ENCODE measurements around the gene PHF21A.
A peak's percentile ranks its signal among the peaks of the same experiment; 100 is the strongest.

Gene PHF21A

DNA sequence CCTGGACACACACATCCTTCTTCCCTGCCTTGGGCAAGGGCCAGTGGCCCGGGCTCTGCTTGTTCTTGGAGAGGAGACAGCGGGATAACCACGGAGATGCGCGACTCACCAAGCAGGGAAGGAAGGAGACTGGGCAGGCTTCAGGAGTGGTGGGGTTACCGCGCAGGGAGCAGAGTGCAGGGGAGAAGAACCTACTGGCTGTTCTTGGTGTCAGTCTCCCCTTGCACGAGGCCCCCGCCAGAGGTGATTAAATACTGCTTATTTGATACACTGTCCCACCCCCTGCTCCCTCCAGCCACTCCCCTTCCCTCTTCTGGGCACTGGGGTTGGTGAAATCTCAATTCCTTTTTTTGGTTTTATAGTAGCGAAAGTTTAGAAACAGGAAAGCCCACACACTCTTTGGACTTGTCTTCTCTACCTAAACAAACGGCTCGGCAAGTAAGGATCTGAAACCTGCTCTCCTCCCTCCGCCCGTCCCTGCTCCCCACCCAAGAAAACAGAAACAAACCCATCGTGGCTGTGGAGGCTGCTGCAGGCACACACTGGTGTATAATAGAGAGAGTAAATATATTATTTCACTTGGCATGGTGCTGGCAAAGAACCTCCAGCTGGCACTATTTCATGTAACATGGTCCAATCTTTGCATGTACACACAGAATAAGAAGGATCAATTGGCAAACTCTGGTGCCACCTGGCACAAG, 188.0 kb downstream of the PHF21A start:
- DNase-seq, result peak; percentile 67 to 68

DNA sequence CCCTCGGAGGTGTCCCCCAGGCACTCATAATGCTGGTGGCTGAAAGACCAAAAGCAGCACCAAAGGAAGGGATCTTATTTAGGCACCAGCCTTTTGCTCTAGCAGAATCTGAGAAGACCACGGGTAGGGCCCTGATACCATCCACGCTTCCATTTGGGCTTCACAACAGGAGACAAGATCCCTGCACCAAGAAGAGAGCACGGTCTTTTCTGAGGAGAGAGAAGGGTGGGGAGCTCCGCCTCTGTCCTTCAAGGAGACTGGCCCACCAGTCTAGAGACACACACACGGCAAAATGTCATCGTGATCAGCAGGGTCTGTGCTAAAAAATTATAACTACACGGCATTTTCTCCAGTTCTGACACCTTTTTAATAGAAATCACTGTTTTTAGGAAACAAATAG, 189.0 kb downstream of the PHF21A start:
- no peak for DNase-seq

DNA sequence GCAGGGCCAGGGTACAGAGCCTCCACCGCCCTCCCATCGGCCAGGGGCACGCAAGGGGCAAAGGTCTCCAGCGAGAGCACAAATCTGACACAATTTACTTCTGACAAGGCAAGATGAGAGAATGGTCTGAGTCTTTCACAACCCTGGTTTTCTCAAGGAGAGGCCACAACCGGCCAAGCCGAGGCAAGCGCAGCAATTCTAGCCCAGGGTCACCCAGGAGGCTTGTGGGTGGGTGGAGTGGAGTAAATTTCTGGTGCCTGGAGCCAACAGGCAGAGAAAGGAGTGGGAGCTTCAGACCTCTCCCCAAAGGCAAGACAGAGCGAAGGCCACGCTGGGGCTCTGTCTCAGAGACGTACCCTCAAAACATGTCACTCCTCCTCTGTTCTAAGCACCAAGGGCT, 189.5 kb downstream of the PHF21A start:
- peak; percentile 25 to 40 for DNase-seq

DNA sequence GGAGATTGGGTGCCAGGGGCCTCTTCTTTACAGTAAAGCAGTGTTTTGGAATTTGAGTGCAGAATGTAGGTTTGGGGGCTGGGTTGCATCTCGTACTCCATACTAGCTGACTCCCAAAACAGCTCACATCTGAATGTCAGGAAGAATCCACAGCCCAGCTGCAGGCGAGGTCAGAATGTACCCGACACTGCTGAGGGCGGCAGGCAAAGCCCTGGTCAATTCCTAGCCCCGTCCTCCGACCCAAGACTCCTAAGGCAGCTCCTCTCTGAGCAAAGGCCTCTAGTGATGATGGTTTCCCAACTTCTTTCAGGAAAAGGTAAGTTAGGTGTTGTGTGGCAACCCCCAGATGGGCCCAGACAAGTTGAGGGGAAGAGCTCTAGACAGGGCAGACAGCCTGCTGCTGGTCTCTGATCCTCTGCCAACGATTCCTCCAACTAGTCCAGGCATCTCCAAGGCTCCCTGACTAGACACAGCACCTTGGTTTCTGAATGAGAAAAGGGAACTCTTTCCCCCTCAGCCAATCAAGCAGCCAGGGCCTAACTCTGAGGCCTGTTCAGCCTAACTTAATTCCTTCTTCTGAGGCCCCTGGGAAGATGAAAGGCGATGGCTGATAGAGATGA, 190.2 kb downstream of the PHF21A start:
- DNase-seq, result no peak

DNA sequence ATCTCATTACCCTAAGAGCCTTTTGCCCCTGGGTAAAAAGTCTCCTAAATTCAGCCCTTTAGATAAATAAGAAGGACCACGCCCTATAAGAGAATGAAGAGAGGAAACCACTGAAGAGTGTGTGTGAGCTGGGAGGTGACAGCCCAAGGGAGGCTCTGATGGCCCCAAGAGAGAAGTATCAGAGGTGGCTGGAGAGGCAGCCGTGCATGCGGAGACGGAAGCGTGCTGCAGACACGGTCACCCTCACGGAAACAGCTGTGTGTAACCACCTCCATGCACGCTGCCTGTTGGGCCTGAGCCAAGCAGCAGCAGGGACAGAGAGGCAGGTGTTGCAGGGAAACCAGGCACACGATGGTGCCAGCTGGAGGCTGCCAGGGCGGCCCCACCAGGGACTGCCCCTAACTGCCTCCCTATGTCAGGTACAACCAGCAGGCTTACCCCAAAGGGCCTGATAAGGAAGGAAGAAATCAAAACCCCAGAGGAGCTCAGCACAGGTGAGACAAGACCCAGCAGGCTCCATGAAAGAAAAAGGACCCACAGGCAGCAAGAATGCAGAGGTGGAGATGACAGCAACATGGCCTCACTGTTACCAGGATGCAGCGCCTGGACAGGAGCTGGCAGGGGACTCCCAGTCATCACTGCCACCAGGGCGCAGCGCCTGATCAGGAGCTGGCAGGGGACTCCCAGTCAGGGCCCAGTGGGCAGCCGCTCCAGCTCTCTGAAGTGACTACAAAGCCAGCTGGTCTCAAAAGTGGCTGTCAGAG, 191.0 kb downstream of the PHF21A start:
- peak in 1 of 2 donors; percentile 5 for DNase-seq

DNA sequence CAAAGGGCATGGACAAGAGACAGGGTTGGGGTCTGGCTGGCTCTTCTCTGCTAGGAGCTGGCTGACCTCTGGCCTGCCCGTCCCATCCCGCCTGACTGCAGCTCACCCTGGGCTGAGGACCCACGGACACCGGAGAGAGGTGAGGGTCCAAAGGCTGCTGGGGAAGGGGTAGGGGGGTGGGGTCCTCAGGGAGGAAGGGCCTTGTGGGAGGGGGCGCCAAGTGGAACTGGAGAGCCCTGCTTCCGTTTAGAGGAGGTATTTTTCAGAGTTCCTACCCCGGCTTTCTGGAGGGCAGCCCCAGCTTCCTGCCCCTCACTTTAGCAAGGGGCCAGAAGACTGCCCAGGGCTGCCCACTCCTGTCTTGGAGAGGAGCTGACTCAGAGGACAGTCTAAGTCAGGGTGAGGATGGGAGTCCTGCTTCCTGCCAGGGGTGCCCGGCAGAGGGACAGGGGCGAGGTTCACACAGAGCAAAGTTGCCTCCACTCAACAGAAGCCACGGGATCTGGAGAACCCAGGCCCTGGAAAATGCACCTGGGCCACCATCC, 191.7 kb downstream of the PHF21A start:
- DNase-seq, result no peak

DNA sequence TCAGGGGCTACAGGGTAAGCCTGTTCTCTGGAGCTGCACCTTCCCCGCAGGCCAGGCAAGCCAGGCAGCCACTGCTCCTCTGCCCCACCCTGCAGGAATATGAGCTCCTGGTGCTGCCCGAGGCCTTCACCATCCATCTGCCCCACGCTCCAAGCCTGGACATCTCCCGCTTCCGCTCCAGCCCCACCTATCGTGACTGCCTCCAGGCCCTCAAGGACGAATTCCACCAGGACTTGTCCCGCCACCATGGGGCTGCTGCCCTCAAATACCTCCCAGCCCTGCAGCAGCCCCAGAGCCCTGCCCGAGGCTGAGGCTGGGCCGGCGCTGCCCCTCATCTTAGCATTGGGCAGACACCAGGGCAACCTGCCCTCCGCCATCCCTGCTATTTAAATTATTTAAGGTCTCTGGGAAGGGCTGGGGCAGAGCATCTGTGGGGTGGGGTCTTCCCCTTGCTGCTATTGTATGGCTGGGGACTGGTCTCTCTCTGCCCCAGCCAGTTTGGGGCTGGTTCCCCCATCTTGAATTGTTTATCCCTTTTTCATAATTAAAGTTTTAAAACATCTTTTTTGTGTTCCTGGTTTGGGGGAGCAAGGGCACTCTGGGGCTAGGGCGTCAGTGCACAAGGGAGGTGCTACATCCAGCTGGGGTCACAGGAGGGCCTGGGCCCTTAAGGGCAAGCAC, 192.6 kb downstream of the PHF21A start:
- DNase-seq, result no peak

DNA sequence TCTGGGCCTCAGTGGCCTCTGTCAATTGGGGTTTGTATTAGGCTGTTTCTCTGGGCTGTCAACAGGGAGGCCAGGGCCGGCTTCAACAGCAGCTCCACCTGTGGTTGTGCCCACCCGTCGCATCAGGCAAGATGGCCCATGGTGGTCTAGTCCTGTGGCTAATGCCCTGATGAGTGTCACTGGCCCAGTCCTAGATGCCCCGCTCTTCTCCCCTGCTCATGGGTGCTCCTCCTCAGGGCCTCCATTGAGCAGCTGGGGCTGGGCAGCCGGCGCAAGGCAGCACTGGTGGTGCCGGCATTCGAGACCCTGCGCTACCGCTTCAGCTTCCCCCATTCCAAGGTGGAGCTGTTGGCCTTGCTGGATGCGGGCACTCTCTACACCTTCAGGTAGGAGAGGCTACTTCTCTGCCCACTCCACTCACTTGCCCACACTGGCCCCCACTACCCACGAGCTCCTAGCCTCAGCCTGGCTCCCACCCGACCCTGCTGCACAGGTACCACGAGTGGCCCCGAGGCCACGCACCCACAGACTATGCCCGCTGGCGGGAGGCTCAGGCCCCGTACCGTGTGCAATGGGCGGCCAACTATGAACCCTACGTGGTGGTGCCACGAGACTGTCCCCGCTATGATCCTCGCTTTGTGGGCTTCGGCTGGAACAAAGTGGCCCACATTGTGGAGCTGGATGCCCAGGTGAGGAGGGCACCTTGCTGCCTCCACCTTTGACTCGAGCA, 193.4 kb downstream of the PHF21A start:
- no peak for DNase-seq

DNA sequence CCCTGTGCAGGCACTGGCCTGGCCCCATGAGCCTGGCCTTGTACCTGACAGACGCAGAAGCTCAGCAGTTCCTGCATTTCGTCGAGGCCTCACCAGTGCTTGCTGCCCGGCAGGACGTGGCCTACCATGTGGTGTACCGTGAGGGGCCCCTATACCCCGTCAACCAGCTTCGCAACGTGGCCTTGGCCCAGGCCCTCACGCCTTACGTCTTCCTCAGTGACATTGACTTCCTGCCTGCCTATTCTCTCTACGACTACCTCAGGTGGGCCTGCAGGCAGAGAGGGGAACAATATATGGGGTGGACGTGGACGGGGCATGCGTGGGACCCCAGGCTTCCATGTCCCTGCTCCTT, 193.9 kb downstream of the PHF21A start:
- no peak for DNase-seq

DNA sequence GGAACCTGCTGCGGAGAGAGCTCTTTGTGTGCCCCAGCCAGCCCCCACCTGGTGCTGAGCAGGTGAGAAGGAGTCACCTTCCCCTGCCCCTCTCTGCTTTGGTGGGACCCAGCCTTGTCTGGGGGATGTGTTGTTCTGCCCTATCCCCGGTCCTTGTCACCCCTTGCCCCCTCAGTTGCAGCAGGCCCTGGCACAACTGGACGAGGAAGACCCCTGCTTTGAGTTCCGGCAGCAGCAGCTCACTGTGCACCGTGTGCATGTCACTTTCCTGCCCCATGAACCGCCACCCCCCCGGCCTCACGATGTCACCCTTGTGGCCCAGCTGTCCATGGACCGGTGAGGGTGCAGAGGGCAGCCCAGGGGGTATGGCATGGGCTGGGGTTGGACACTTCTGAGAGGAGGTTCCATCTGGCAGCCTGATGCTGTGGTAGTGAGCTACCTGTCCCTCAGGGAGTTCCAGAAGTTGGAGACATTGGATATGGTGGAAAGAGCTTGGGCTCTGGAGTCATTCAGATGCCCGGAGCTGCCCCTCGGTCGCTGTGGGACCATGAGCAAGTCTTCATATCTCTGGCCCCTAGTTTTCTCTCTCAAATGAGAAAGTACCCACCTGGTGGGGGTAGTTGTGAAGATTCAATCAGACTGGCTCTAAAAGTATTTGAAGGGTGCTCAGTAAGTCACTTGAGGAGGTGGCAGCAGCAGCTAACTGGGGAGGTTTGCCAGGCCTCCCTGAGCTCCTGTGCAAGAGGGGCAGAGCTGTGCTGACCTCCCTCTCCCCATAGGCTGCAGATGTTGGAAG, 194.5 kb downstream of the PHF21A start:
- DNase-seq, result no peak

DNA sequence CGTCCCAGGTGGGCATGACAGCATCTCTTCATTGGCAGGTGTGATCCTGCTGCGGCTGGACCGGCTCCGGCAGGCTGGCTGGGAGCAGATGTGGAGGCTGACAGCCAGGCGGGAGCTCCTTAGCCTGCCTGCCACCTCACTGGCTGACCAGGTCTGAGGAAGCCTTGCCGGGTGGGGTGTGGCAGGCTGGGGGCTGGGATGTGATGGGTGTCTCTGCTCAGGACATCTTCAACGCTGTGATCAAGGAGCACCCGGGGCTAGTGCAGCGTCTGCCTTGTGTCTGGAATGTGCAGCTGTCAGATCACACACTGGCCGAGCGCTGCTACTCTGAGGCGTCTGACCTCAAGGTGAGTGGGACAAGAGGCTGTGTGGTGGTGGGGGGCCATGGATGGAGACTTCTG, 195.3 kb downstream of the PHF21A start:
- DNase-seq, result no peak

DNA sequence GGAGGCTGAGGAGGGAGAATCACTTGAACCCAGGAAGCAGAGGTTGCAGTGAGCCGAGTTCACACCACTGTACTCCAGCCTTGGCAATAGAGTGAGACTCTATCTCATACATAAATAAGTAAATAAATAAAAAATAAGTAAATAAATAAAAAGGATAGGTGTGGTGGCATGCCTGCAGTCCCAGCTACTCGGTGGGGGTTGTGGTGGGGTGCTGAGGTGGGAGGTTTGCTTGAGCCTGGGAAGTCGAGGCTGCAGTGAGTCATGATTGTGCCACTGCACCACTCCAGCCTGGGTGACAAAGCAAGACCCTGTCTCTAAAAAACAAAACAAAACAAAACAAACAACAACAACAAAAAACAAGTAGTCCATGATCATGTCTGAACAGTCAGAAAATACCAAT, 195.7 kb downstream of the PHF21A start:
- DNase-seq, result no peak

DNA sequence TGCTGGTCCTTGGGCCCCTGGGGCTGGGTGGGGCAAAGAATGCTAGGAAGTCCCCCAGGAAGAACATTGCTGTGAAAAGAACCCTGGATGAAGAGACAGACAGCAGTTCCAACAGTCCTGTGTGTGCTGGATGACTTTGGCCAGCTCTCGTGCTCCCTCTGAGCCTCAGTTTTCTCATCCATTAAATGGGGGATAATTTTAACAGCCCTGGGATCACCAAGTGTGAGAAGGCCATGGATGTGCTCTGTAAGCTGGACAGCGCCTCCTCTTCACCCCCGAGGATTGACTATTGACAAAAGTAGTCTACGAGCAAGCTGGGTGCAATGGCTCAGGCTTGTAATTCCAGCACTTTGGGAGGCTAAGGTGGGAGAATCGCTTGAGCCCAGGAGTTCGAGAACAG, 196.3 kb downstream of the PHF21A start:
- DNase-seq, result no peak

DNA sequence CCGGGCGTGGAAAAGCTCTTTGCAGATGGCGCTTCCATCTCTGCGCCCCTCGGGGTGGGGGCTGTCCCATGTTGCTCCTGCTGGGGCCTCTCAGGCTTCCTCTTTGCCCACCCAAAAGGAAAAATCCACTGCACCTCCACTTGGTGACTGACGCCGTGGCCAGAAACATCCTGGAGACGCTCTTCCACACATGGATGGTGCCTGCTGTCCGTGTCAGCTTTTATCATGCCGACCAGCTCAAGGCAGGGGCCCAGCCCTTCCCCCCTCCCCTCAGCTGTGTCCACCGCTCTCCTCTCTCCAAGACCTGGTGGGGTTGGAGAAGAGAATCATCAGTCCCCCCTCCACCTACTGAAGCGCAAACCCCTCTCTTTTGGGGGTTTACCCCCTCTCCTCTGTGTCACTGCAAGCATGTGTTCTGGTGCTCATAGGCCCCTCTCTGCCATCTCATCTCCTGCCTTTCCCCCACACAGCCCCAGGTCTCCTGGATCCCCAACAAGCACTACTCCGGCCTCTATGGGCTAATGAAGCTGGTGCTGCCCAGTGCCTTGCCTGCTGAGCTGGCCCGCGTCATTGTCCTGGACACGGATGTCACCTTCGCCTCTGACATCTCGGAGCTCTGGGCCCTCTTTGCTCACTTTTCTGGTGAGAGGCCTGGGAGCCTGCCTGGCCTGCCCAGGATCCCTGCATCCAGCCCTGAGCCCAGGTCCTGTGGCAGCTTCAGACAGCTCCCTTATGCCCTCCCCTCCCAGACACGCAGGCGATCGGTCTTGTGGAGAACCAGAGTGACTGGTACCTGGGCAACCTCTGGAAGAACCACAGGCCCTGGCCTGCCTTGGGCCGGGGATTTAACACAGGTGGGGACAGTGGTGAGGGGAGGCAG, 197.0 kb downstream of the PHF21A start:
- no peak for DNase-seq

DNA sequence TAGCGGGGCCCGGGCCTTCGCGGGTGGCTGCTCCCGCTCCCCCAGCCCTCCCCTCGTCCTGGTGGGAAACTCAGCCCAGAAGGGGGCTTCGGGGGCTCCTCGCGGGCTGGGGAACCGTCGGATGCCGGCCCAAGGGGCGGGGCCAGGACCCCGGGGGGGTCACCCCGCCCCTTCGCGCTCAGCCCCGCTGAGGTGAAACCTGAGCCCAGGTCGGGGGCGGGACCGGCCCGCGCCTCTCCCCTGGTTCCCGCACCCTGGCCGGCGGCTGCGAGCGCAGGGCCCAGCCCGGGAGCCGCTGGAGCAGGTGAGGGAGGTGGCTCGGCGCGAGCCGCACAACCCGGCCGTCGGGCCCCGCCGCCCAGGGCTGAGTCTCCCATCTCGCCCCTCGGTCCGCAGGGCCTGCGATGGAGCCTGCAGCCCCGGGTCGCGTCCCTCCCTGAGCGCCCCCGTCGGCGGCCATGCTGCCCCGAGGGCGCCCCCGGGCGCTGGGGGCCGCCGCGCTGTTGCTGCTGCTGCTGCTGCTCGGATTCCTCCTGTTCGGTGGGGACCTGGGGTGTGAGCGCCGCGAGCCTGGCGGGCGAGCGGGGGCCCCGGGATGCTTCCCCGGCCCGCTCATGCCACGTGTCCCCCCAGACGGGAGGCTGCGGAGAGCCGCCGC, 198.7 kb downstream of the PHF21A start, which contains the start of gene LARGE2:
Gene LARGE2, plus strand, starts transcription at position 232 of the 658 bp plus-strand sequence. Its CDS starts 227 bp downstream, at position 459.
- no peak for DNase-seq

DNA sequence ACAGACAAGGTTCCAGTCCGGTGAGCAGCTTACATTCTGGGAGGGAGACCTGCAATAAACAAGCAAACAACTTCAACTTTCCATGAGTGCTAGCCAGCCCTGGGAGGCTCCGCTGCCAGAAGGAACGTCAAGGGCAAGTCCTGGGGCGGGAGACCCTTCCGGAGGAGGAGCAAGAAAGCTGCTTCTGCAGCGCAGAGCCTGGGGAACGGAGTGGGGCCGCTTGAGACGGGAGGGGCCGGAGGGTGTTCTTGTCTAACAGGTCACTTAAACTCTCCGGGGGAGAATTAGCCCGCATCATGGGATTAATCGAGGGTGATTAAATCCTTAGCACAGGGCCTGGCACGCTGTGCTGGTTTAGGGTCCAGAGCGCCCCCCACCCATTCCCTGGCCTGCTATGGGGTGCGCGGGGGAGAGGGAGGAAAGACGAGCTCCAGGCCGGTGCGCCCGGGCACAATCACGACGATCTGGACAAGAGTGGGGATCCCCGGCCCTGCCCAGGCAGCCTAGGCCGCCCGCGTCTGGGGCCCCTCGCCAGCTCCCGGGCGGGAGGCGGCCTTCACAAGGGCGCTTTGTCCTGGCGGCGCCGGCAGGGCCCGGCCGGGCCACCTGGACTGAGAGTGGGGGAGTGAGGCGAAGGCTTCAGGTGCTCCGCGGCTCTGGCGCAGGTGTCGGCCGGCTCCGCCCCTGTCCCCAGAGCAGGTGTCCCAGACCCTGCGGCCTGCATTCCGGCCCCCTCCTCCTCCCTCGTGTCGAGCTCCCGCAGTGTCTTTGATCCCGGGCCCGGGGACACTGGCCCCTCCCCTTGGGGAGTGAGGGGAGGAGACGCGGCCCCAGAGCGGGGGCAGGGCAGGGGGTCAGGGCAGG, 199.5 kb downstream of the PHF21A start:
- DNase-seq, result no peak

DNA sequence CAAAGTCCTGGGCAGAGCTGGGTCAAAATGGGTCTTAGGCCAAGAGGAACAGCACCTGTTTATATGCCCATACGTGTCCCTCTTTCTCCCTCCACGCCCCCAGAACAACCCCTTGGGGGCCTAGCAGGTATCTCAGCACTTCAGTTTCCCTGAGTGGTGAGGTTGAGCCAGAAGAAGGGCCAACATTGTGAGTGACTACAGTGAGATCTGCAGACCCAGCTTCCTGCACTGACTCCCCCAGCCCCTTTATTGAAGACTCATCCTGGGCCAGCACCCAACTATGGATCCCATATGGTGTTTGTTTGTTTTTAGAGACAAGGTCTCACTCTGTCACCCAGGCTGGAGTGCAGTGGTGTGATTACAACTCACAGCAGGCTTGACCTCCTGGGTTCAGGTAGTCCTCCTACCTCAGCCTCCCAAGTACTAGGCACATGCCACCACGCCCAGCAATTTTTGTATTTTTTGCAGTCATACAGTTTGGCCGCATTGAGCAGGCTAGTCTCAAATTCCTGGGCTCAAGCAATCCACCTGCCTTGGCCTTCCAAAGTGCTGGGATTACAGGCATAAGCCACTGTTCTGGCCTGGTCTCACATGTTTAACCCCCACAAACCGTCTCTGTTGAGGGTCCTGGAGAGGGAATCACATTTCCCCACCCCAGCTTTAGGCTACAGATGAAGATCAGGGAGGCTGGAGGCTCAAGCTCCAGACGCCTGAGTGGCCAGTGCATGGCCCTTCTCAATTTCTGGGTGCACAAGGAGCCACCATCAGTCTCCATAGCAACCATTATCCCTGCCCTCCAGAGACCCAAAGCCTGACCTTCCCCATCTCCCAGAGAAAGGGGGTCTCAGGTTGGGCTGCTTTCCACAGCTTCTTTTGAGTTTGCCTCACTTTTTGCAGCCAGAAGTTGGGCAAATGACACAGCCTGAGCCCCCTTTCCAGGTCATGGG, 200.4 kb downstream of the PHF21A start:
- no peak for DNase-seq
